ENCODE measurements around the gene TAAR2.
"Not testable (repeated sequence)": the region's sequence is repeated elsewhere in the genome, so short reads cannot be mapped to it uniquely, and the experiment has no call there.

The TAAR2 gene

GRCh38 chr6:132611616-132612015, 12.5 kb downstream of the TAAR2 start:
- H3K4me3 ChIP-seq (ENCODE audit: low read depth, low read length) = no peak overlapping the region
- TF ChIP-seq CTCF (IDR thresholded peaks at IDR 0.05; ENCODE audit: low read depth, low read length, missing control alignments) = no peak
- H3K27me3 ChIP-seq (replicated peaks) = no peaks in the 10 kb centered on the region
- no peak for DNase-seq
- in situ Hi-C loops (cut with HindIII; ENCODE audit: low pct_ligation_motif_present, low sequenced_read_pairs) = no loop called here
- no peaks in the 10 kb centered on the region for H3K36me3 ChIP-seq (replicated peaks)
- H3K27ac ChIP-seq = no peak overlapping the region

DNA sequence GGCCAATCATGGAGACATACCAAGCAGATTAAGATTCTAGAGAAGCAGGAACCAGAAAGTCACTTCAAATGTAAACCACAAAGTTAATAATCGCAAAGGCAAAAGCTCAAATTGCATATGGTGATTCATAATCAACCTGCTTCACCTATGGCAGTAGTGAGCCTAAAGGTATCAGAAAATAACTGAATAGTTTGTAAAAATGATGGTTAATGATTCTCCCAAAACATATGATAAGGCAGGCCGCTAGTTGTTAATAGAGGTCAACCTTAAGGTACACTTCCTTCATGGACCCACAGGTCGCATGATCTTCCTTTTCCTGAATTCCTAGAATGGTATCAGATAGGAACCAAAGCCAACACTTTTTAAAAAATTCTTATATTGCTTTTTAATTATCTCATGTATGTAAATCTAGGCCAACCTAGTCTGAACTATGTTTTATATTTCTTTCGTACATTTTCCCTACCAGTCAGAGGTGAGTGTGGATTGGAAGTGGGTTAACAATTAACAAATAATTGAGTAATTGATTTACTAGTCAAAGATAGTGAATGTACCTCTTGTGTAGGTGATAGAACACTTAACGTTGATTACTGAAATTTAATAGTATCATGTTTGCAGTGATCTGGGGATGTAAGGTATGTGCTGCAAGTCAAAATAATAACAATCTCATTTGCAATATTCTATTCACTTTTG, 16.4 kb downstream of the TAAR2 start:
- in situ Hi-C loops (cut with HindIII; ENCODE audit: low pct_ligation_motif_present, low sequenced_read_pairs) = no loop called here
- TF ChIP-seq CTCF (IDR thresholded peaks at IDR 0.05; ENCODE audit: low read depth, low read length, missing control alignments) = no peak
- Histone ChIP-seq H3K4me3 (ENCODE audit: low read depth, low read length) (no peak overlapping the region), H3K27me3 (replicated peaks) (no peaks in the 10 kb centered on the region), H3K27ac (no peak overlapping the region), H3K36me3 (replicated peaks) (no peaks in the 10 kb centered on the region)
- no peak for DNase-seq

DNA sequence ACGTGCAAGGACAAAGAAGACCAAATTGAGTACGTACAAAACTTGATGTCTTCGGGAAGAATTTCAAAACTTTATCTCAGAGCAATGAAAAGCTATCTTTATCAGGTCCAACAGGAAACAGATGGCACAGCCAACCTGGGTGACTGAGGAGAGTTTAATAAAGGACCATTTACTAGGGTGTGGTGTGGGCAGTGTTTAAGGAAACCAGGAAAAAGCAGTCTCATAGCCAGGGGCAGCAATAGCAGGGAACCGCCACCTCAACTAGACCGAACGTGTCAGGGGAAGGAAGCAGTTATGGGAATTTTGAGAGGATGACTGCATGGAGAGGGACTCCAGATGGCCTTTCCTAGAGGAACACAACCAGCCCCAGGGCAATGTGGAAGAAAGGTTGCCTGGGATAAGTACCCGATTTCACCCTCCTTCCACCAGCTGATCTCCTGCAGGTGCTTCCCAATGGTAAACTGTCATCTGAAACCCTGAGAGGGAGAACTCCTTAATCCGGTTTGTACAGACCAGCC, 19.4 kb downstream of the TAAR2 start:
- H3K27ac ChIP-seq = no peak overlapping the region
- DNase-seq = no peak
- H3K4me3 ChIP-seq (ENCODE audit: low read depth, low read length) = no peak overlapping the region
- in situ Hi-C loops (cut with HindIII; ENCODE audit: low pct_ligation_motif_present, low sequenced_read_pairs) = no loop called here
- no peaks in the 10 kb centered on the region for H3K36me3 ChIP-seq (replicated peaks)
- no peaks in the 10 kb centered on the region for H3K27me3 ChIP-seq (replicated peaks)
- TF ChIP-seq CTCF (IDR thresholded peaks at IDR 0.05; ENCODE audit: low read depth, low read length, missing control alignments) = no peak

DNA sequence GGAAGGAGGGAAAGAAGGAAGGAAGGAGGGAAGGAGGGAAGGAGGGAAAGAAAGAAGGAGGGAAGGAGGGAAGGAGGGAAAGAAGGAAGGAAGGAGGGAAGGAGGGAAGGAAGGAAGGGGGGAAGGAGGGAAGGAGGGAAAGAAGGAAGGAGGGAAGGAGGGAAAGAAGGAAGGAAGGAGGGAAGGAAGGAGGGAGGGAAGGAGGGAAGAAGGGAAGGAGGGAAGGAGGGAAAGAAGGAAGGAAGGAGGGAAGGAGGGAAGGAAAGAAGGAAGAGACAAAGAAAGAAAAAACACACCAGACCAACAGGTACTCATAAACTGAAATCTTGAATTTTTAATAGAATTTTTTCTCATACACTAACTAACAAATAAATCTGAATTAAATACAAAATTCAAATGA, 23.2 kb downstream of the TAAR2 start:
- H3K27ac ChIP-seq; in situ Hi-C loops (cut with HindIII; ENCODE audit: low pct_ligation_motif_present, low sequenced_read_pairs); H3K36me3 ChIP-seq (replicated peaks); DNase-seq; H3K27me3 ChIP-seq (replicated peaks); H3K4me3 ChIP-seq (ENCODE audit: low read depth, low read length): not testable (repeated sequence)

DNA sequence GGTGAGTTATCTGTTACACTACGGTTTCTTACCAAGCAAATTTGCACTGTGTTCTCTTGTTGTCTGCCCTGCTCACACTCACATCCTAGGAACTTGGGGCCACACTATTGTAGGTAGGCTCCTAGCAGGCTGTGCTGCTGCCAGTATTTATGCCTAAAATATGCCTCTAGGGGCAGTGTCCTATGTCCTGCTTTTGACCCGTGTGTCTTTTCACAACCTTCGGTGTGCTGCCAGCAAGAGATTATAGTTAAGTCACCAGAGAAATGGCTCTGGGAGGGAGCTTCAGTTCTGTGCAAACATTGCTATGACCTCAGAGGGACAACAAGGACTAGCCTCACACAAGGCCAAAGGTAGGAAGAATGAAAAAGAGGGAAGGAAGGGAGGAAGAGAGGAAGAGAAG, 25.6 kb downstream of the TAAR2 start:
- Histone ChIP-seq H3K4me3 (ENCODE audit: low read depth, low read length) (no peak overlapping the region), H3K27me3 (replicated peaks) (no peaks in the 10 kb centered on the region), H3K36me3 (replicated peaks) (no peaks in the 10 kb centered on the region), H3K27ac (no peak overlapping the region)
- TF ChIP-seq CTCF (IDR thresholded peaks at IDR 0.05; ENCODE audit: low read depth, low read length, missing control alignments) = peak; percentile 50
- in situ Hi-C loops (cut with HindIII; ENCODE audit: low pct_ligation_motif_present, low sequenced_read_pairs) = no loop called here
- no peak for DNase-seq

- H3K27ac ChIP-seq = no peak overlapping the region
- H3K4me3 ChIP-seq (ENCODE audit: low read depth, low read length) = no peak overlapping the region
- no peak for TF ChIP-seq CTCF (IDR thresholded peaks at IDR 0.05; ENCODE audit: low read depth, low read length, missing control alignments)
- in situ Hi-C loops (cut with HindIII; ENCODE audit: low pct_ligation_motif_present, low sequenced_read_pairs) = no loop called here
- H3K27me3 ChIP-seq (replicated peaks) = no peaks in the 10 kb centered on the region
- no peaks in the 10 kb centered on the region for H3K36me3 ChIP-seq (replicated peaks)
- DNase-seq = no peak
Measured at GRCh38 chr6:132596201-132596600, 27.9 kb downstream of the TAAR2 start.

Measured in brain microvascular endothelial cell (primary cell).